Measurements from ENCODE around the gene PRR5L. TPM values are rescaled to one million over a fixed set of nuclear protein-coding genes. Genes with fewer than 3 reads are reported as not detected.

Gene PRR5L
- polyA plus RNA-seq, 1 of the 3 experiments (the other 2 are of a cell fraction) = 0.46 TPM

DNA sequence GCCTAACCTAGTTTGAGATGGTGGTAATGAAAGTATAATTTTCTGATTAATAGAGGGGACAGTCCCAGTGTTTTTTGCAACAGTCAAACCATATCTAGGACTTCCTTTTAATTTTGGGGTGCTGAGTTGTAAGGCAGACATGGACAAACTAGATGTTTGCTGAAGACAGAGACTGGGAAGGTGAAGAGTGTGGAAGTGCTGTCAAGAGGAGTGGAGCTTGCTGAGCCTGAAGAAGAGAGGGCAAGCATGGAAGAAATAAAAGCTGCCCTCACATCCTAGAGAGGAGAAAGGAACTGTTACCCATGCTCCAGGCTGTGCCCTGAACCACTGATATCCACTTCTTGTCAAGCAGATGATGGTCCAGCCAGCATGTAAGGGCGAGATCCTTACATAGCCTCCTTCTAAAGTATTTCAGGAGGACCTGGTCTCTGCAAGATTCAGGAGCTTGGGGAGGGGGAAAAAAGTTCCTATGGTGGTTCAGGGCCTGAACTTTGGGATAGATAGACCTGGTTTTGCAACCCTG lies 51.4 kb downstream of the PRR5L start:
- Histone ChIP-seq H3K27me3 (ENCODE audit: insufficient read depth) (no peaks in the 10 kb centered on the region; the same call in 1 of the 2 replicates), H3K4me2 (no peak overlapping the region), H3K4me3 (ENCODE audit: low read depth in 2 of 2, low read length in 1 of 2) (no peak overlapping the region), H4K20me1 (ENCODE audit: insufficient read depth) (no peaks in the 10 kb centered on the region), H3K4me1 (ENCODE audit: control insufficient read depth in 1 of 2, insufficient read depth in 2 of 2, low read depth in 1 of 2, low read length in 1 of 2) (no peaks in the 10 kb centered on the region), H3K27ac (ENCODE audit: low read depth in 2 of 2, low read length in 1 of 2) (no peak overlapping the region), H2AFZ (ENCODE audit: low read depth) (no peak overlapping the region), H3K36me3 (replicated peaks in 1 of 2; ENCODE audit: control insufficient read depth in 1 of 2, insufficient read depth in 2 of 2, low read length in 1 of 2) (no peaks in the 10 kb centered on the region), H3F3A (replicated peaks; ENCODE audit: insufficient read depth) (no peaks in the 10 kb centered on the region), H3K9ac (no peak overlapping the region), H3K9me3 (no peaks in the 10 kb centered on the region), H3K79me2 (ENCODE audit: insufficient read depth) (no peaks in the 10 kb centered on the region), H3K9me2 (no peaks in the 10 kb centered on the region)
- POLR2A ChIA-PET = no interaction called here
- CTCF ChIA-PET = no interaction called here
- DNase-seq = no peak
- 38% methylated on average over 1 of the region's 1 CpG for WGBS (ENCODE audit: low lambda C conversion rate)
- TF ChIP-seq POLR2AphosphoS5 (IDR thresholded peaks at IDR 0.05; ENCODE audit: low read depth, low read length) (no peak), YY1 (IDR thresholded peaks at IDR 0.05; ENCODE audit: low read depth) (no peak), GABPA (IDR thresholded peaks at IDR 0.05; ENCODE audit: low read depth) (no peak), RFX5 (IDR thresholded peaks at IDR 0.05; ENCODE audit: low read length) (no peak), TEAD4 (IDR thresholded peaks at IDR 0.05; ENCODE audit: borderline replicate concordance, insufficient read depth) (no peak), NRF1 (IDR thresholded peaks at IDR 0.05; ENCODE audit: low read depth, low read length) (no peak), PBX3 (IDR thresholded peaks at IDR 0.05) (no peak), USF1 (IDR thresholded peaks at IDR 0.05; ENCODE audit: borderline replicate concordance, low read depth) (no peak), FOXJ3 (CRISPR knock-in tag; IDR thresholded peaks at IDR 0.05) (no peak), MXI1 (IDR thresholded peaks at IDR 0.05; ENCODE audit: low read depth, low read length) (no peak), SMC3 (IDR thresholded peaks at IDR 0.05; ENCODE audit: low read depth, low read length) (no peak), SIN3A (IDR thresholded peaks at IDR 0.05; ENCODE audit: borderline replicate concordance, low read depth, low read length) (no peak), NFIC (IDR thresholded peaks at IDR 0.05; ENCODE audit: borderline replicate concordance) (no peak), GATA2 (CRISPR knock-in tag; IDR thresholded peaks at IDR 0.05) (no peak), EP300 (IDR thresholded peaks at IDR 0.05; ENCODE audit: borderline replicate concordance in 1 of 2, low read depth in 1 of 2, low read length in 1 of 2) (no peak)
- TF ChIP-seq, protein P1, sequence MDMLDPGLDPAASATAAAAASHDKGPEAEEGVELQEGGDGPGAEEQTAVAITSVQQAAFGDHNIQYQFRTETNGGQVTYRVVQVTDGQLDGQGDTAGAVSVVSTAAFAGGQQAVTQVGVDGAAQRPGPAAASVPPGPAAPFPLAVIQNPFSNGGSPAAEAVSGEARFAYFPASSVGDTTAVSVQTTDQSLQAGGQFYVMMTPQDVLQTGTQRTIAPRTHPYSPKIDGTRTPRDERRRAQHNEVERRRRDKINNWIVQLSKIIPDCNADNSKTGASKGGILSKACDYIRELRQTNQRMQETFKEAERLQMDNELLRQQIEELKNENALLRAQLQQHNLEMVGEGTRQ (IDR thresholded peaks at IDR 0.05; ENCODE audit: borderline replicate concordance, low read depth, low read length) = no peak
- TF ChIP-seq, protein P2, sequence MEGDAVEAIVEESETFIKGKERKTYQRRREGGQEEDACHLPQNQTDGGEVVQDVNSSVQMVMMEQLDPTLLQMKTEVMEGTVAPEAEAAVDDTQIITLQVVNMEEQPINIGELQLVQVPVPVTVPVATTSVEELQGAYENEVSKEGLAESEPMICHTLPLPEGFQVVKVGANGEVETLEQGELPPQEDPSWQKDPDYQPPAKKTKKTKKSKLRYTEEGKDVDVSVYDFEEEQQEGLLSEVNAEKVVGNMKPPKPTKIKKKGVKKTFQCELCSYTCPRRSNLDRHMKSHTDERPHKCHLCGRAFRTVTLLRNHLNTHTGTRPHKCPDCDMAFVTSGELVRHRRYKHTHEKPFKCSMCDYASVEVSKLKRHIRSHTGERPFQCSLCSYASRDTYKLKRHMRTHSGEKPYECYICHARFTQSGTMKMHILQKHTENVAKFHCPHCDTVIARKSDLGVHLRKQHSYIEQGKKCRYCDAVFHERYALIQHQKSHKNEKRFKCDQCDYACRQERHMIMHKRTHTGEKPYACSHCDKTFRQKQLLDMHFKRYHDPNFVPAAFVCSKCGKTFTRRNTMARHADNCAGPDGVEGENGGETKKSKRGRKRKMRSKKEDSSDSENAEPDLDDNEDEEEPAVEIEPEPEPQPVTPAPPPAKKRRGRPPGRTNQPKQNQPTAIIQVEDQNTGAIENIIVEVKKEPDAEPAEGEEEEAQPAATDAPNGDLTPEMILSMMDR (IDR thresholded peaks at IDR 0.05) = no peak
- TF ChIP-seq, protein P3, sequence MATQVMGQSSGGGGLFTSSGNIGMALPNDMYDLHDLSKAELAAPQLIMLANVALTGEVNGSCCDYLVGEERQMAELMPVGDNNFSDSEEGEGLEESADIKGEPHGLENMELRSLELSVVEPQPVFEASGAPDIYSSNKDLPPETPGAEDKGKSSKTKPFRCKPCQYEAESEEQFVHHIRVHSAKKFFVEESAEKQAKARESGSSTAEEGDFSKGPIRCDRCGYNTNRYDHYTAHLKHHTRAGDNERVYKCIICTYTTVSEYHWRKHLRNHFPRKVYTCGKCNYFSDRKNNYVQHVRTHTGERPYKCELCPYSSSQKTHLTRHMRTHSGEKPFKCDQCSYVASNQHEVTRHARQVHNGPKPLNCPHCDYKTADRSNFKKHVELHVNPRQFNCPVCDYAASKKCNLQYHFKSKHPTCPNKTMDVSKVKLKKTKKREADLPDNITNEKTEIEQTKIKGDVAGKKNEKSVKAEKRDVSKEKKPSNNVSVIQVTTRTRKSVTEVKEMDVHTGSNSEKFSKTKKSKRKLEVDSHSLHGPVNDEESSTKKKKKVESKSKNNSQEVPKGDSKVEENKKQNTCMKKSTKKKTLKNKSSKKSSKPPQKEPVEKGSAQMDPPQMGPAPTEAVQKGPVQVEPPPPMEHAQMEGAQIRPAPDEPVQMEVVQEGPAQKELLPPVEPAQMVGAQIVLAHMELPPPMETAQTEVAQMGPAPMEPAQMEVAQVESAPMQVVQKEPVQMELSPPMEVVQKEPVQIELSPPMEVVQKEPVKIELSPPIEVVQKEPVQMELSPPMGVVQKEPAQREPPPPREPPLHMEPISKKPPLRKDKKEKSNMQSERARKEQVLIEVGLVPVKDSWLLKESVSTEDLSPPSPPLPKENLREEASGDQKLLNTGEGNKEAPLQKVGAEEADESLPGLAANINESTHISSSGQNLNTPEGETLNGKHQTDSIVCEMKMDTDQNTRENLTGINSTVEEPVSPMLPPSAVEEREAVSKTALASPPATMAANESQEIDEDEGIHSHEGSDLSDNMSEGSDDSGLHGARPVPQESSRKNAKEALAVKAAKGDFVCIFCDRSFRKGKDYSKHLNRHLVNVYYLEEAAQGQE (IDR thresholded peaks at IDR 0.05; ENCODE audit: low read depth, low read length) = no peak
- TF ChIP-seq, protein P4, sequence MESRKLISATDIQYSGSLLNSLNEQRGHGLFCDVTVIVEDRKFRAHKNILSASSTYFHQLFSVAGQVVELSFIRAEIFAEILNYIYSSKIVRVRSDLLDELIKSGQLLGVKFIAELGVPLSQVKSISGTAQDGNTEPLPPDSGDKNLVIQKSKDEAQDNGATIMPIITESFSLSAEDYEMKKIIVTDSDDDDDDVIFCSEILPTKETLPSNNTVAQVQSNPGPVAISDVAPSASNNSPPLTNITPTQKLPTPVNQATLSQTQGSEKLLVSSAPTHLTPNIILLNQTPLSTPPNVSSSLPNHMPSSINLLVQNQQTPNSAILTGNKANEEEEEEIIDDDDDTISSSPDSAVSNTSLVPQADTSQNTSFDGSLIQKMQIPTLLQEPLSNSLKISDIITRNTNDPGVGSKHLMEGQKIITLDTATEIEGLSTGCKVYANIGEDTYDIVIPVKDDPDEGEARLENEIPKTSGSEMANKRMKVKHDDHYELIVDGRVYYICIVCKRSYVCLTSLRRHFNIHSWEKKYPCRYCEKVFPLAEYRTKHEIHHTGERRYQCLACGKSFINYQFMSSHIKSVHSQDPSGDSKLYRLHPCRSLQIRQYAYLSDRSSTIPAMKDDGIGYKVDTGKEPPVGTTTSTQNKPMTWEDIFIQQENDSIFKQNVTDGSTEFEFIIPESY (IDR thresholded peaks at IDR 0.05; ENCODE audit: borderline replicate concordance, low read depth) = no peak

Measured in SK-N-SH (cell line).